ENCODE data around the gene THTPA. TPM values are rescaled to one million over a fixed set of nuclear protein-coding genes. Genes with fewer than 3 reads are reported as not detected.

Gene THTPA
- total and polyA plus RNA-seq, 2 of the 13 experiments (the other 11 are each of a cell fraction or from before 2014, with no cell fraction given): 7.4 to 8.7 TPM

DNA sequence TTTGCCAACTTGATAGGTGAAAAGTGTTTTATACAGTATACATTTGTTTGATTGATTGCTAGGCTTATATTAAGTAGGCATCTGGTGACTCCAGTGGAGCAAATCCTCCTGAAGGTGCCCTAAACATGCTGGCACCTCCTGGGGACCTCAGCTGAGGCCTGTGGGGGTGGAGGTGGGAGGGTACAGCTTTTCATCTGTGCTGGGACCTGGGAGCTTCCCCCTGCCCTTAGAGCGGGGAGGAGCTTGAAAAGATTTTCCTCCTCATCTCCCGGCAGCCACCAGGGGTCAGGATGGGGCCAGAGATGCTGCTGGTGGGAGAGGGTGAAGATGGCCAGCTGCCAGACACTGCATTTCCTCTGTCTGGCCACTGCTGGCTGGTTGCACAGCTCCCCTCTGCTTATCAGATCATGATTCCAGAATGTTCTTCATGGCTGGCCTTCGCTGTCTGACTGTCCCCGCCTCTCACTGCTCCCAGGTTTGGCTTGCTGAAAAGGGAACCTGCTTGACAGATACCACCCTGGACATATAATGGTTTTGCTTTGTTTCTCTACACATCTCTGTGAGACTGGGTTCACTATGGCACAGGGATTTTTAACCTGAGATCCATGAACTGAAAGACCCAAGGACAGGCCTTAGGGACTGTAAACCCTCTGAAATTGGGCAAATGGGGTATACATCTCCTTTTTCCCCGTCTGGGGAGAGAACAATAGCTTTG is 33.0 kb downstream of the THTPA start (continued):
- TF ChIP-seq TAF1 (CRISPR knock-in tag; IDR thresholded peaks at IDR 0.05): peak; percentile 46; the same call in 1 of the 2 replicates
- peak; percentile 95 for TF ChIP-seq HOXA3 (CRISPR knock-in tag; IDR thresholded peaks at IDR 0.05)
- TF ChIP-seq, protein P1, sequence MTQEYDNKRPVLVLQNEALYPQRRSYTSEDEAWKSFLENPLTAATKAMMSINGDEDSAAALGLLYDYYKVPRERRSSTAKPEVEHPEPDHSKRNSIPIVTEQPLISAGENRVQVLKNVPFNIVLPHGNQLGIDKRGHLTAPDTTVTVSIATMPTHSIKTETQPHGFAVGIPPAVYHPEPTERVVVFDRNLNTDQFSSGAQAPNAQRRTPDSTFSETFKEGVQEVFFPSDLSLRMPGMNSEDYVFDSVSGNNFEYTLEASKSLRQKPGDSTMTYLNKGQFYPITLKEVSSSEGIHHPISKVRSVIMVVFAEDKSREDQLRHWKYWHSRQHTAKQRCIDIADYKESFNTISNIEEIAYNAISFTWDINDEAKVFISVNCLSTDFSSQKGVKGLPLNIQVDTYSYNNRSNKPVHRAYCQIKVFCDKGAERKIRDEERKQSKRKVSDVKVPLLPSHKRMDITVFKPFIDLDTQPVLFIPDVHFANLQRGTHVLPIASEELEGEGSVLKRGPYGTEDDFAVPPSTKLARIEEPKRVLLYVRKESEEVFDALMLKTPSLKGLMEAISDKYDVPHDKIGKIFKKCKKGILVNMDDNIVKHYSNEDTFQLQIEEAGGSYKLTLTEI (CRISPR knock-in tag; conservative IDR thresholded peaks at IDR 0.05): no peak
- peak; percentile 56; the same call in 1 of the 2 replicates for TF ChIP-seq ZBTB46 (CRISPR knock-in tag; IDR thresholded peaks at IDR 0.05; ENCODE audit: borderline replicate concordance)
- peak; percentile 89 for TF ChIP-seq ZNF547 (CRISPR knock-in tag; IDR thresholded peaks at IDR 0.05)
- TF ChIP-seq BCL3 (CRISPR knock-in tag; IDR thresholded peaks at IDR 0.05): peak; percentile 86
- no peak for TF ChIP-seq TCF7 (IDR thresholded peaks at IDR 0.05; ENCODE audit: low read depth)
- TF ChIP-seq FOXJ3 (CRISPR knock-in tag; IDR thresholded peaks at IDR 0.05; ENCODE audit: borderline replicate concordance): no peak; the same call in 1 of the 2 replicates
- TF ChIP-seq NFKB2 (CRISPR knock-in tag; IDR thresholded peaks at IDR 0.05; ENCODE audit: borderline replicate concordance): peak; percentile 98
- TF ChIP-seq ARNT2 (CRISPR knock-in tag; IDR thresholded peaks at IDR 0.05; ENCODE audit: low read depth): peak; percentile 98
- peak in 1 of 2 experiments; percentile 99; a peak in 2 of 4 replicates for TF ChIP-seq KLF16 (CRISPR knock-in tag; IDR thresholded peaks at IDR 0.05)
- peak; percentile 53 for TF ChIP-seq RBM39 (IDR thresholded peaks at IDR 0.05; ENCODE audit: low read depth, low read length, poor library complexity, severe bottlenecking)
- TF ChIP-seq ZNF790 (CRISPR knock-in tag; IDR thresholded peaks at IDR 0.05; ENCODE audit: borderline replicate concordance): peak; percentile 80; the same call in 1 of the 2 replicates
- TF ChIP-seq ZNF235 (CRISPR knock-in tag; IDR thresholded peaks at IDR 0.05; ENCODE audit: borderline replicate concordance): 0 out of 2 replicates have a peak, but pooled peaks have one; percentile 50
- no peak for TF ChIP-seq ZNF296 (CRISPR knock-in tag; conservative IDR thresholded peaks at IDR 0.05)
- no peak for TF ChIP-seq FOXA1 (IDR thresholded peaks at IDR 0.05)
- peak; percentile 59 for TF ChIP-seq FOXA1 (CRISPR knock-in tag; IDR thresholded peaks at IDR 0.05)
- peak; percentile 95 for TF ChIP-seq ESRRA (CRISPR knock-in tag; IDR thresholded peaks at IDR 0.05; ENCODE audit: low read depth)
- TF ChIP-seq LCORL (IDR thresholded peaks at IDR 0.05): peak; percentile 10; the same call in 1 of the 2 replicates
- TF ChIP-seq LCORL (CRISPR knock-in tag; IDR thresholded peaks at IDR 0.05): peak; percentile 94
- TF ChIP-seq ZNF484 (CRISPR knock-in tag; IDR thresholded peaks at IDR 0.05; ENCODE audit: borderline replicate concordance, low read depth): no peak
- TF ChIP-seq ZNF280B (CRISPR knock-in tag; IDR thresholded peaks at IDR 0.05; ENCODE audit: borderline replicate concordance): peak; percentile 97
- peak; percentile 98 for TF ChIP-seq SKI (IDR thresholded peaks at IDR 0.05; ENCODE audit: partially characterized antibody)
- no peak for TF ChIP-seq HOXA9 (CRISPR knock-in tag; IDR thresholded peaks at IDR 0.05; ENCODE audit: borderline replicate concordance)

All from HepG2 (cell line).